ENCODE data around the gene OR5K1. TPM values are rescaled to one million over a fixed set of nuclear protein-coding genes. Genes with fewer than 3 reads are reported as not detected.
A peak's percentile ranks its signal among the peaks of the same experiment; 100 is the strongest.

OR5K1 gene
- total RNA-seq, 1 experiment from 2014 or later: not detected

DNA sequence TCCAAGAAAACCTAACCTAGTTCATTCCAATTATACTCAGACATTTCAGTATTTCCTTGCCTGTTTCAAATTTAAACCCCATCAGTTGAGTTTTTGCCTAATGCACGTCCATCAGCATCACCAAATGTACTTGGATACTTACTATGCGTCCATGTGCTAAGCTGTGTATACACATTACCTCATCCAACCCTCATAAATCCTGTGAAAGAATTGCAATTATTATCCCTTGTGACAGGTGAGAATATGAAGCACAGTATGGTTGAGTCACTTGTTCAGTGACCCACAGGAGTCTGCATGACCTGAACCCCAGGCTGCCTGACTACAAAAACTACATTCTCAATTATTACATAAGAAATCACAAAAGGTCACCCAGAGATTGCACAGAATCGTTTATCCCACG, 37.0 kb downstream of the OR5K1 start:
- no peak for DNase-seq
- H3K27me3 ChIP-seq (ENCODE audit: control insufficient read depth, insufficient read depth, low read length): no peaks in the 10 kb centered on the region

DNA sequence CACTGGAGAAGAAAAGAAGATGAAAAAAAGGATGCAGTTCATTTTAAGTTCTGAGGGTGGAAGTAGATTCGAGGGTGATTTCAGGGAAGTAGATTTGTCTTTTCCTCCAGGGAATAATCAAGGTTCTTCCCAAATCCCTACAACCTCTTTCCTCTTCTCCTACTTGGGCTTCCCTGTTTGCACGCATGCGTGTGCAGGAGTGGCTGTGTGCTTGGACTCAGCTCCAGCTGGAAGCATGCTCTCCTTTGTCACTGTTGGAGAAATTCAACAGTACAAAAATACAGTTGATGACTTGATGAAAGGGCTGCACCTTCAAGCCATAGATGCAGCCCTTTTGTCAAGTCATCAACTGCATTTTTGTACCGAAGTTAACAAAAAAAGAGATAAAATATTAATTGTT, 38.3 kb downstream of the OR5K1 start:
- no peaks in the 10 kb centered on the region for H3K27me3 ChIP-seq (ENCODE audit: control insufficient read depth, insufficient read depth, low read length)
- H3K4me3 ChIP-seq (ENCODE audit: insufficient read depth, low read depth, low read length): no peak overlapping the region
- no peaks in the 10 kb centered on the region for H3K36me3 ChIP-seq (replicated peaks; ENCODE audit: control insufficient read depth, insufficient read depth, low read length)
- no peak for DNase-seq

More for the DNA sequence above, 37.0 kb downstream of the OR5K1 start:
- Histone ChIP-seq H3K36me3 (replicated peaks; ENCODE audit: control insufficient read depth, insufficient read depth, low read length) (no peaks in the 10 kb centered on the region), H3K4me3 (ENCODE audit: insufficient read depth, low read depth, low read length) (no peak overlapping the region)

DNA sequence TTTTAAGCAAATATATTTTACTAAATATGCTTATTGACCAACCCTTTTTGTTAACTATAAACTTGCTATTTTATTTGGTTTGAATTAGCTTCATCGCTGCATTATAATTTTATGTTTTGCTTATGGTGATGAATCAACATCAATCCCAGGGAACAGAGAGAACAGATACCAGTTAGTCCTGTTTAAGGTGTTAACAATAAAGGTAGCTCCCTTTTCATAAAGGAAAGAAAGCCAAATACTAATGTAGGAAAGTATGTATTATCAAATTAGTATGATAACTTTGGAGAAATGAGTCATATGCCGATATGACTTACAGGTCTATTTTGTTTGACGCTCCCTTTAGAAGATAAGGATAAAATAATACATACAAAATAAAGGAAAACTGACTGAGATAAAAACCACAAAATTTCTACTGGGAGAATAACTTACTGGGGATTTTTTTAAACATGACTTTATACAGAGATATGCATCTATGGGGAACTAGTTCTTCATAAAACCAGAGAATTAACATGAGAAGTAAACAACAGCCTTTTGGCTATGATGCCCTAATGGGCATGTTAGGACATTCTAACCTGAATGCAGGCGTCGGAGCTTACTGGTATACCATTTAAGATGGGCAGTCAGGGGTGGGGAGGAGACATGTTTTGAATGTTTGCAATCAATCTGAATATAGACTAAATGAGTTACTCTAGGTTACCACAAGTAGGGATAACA, 39.0 kb downstream of the OR5K1 start:
- no peaks in the 10 kb centered on the region for H3K36me3 ChIP-seq (replicated peaks; ENCODE audit: control insufficient read depth, insufficient read depth, low read length)

DNA sequence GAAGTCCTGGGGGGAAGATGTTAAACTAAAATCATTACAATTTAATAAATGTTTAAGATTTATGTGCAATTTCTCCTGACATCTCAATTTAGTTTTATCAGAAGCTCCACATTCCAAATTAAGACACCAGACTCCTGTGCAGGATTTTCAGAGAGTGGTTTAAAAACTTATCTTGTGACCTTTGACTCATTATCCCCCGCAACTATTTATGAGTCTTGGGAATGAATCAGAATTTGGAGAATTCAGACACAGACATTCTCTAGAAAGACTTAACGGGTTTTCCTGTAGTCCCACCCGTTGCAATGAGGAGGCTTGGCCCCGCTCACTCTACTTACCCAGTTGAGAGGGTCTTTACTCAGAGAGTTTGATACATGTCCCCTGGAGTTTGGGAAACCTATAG, 41.5 kb downstream of the OR5K1 start:
- no peak overlapping the region for H3K4me3 ChIP-seq (ENCODE audit: insufficient read depth, low read depth, low read length)
- H3K36me3 ChIP-seq (replicated peaks; ENCODE audit: control insufficient read depth, insufficient read depth, low read length): no peaks in the 10 kb centered on the region
- no peak for DNase-seq
- no peaks in the 10 kb centered on the region for H3K27me3 ChIP-seq (ENCODE audit: control insufficient read depth, insufficient read depth, low read length)

More for the DNA sequence above, 39.0 kb downstream of the OR5K1 start:
- no peak for DNase-seq
- Histone ChIP-seq H3K27me3 (ENCODE audit: control insufficient read depth, insufficient read depth, low read length) (no peaks in the 10 kb centered on the region), H3K4me3 (ENCODE audit: insufficient read depth, low read depth, low read length) (no peak overlapping the region)

DNA sequence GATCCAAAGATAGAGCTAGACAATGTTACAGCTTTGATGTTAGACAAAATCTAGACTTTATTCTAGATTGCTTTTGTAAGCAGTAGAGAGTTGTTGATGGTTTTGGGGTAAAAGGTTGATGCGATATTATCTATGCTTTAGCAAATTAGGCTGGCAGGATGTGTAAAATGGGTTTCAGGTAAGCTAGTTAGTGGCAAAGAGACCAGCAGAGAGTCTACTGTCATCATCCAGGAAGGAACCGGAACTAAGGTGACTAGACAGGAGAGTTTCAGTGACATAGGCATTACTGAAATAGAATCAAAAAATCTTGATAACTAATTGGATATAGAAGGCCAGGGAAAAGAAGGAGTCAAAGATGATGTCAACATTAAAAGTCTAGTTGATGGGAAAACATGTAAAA, 45.6 kb downstream of the OR5K1 start:
- no peak for DNase-seq
- Histone ChIP-seq H3K27me3 (ENCODE audit: control insufficient read depth, insufficient read depth, low read length) (no peaks in the 10 kb centered on the region), H3K36me3 (replicated peaks; ENCODE audit: control insufficient read depth, insufficient read depth, low read length) (no peaks in the 10 kb centered on the region), H3K4me3 (ENCODE audit: insufficient read depth, low read depth, low read length) (no peak overlapping the region)

DNA sequence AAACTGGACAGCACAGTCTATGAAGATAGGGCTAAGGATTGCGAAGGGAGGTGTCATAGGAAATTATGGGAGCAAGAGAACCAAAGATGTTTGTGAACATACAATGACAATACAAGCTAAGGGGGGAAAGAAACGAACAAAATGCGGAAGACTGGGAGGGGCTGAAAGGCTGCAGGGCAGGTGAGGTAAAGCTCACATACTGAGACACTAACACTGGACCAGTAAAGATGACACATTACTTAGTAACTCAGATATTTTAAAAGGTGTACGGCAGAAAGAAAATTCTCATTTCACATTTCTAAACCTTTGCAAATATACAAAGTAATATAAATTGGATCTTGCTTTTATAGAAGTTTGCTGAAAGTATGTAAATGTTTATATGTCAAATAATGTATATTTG, 49.6 kb downstream of the OR5K1 start:
- H3K27me3 ChIP-seq (ENCODE audit: control insufficient read depth, insufficient read depth, low read length): no peaks in the 10 kb centered on the region
- H3K4me3 ChIP-seq (ENCODE audit: insufficient read depth, low read depth, low read length): no peak overlapping the region
- no peak for DNase-seq
- peaks cover 3% of the 10 kb centered on the region for H3K36me3 ChIP-seq (replicated peaks; ENCODE audit: control insufficient read depth, insufficient read depth, low read length)

DNA sequence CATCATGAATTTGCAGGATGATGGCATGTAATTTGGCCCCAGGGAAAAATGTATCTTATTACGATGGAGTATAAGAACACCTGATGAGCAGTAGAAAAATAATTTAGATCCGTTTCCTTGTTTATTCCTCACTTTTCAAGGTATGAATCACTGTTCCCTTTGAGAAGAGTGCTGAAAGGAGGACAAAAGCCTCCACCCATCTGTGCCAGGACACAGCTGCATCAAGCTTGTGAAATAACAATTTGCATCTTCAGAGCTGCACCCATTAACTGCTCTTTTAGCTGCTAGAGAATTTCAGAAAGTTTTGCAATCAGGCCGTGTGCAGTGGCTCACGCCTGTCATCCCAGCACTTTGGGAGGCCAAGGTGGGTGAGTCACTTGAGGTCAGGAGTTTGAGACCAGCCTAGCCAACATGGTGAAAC, 50.1 kb downstream of the OR5K1 start:
- Histone ChIP-seq H3K4me3 (ENCODE audit: insufficient read depth, low read depth, low read length) (no peak overlapping the region), H3K36me3 (replicated peaks; ENCODE audit: control insufficient read depth, insufficient read depth, low read length) (peaks cover 3% of the 10 kb centered on the region), H3K27me3 (ENCODE audit: control insufficient read depth, insufficient read depth, low read length) (no peaks in the 10 kb centered on the region)
- DNase-seq: no peak

DNA sequence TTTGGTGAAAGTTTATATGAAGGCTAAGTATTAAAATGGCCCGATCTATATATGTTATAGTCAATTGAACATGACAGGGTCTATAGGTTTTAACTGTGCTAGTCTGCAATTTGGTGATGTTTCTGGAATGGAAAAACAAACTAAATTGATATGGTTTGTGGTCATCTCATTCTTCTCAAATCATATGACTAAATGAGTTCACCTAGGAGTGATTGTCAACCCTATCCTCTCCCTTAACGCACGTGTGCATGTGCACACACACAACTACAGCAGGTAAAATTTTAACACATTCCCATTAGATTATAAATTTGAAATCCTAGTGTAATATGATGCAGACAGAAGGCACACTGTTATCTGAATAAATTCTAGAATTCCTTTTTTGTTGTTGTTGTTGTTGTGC, 50.7 kb downstream of the OR5K1 start:
- Histone ChIP-seq H3K4me3 (ENCODE audit: insufficient read depth, low read depth, low read length) (no peak overlapping the region), H3K27me3 (ENCODE audit: control insufficient read depth, insufficient read depth, low read length) (no peaks in the 10 kb centered on the region)
- no peak for DNase-seq

DNA sequence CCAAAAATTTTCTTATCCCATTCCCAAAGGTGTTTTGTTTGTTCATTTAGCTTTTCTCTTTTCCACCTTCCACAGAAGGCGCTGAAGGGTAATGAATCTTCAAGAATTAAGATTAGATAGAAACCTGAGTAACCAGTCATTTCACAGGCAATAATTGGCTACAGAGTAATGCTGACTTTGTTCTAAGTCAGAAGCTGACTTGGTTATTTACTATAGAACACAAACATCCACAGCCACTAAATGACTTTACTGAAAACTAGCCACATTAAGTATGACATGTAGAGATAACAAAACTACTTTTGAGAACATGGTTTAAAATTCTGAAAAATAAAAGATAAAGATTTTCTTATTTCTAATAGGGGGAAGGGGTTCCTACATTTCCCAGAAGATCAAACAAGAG, 51.9 kb downstream of the OR5K1 start:
- no peak for DNase-seq
- Histone ChIP-seq H3K27me3 (ENCODE audit: control insufficient read depth, insufficient read depth, low read length) (no peaks in the 10 kb centered on the region), H3K4me3 (ENCODE audit: insufficient read depth, low read depth, low read length) (no peak overlapping the region), H3K36me3 (replicated peaks; ENCODE audit: control insufficient read depth, insufficient read depth, low read length) (peaks cover 6% of the 10 kb centered on the region)

More for the DNA sequence above, 50.7 kb downstream of the OR5K1 start:
- H3K36me3 ChIP-seq (replicated peaks; ENCODE audit: control insufficient read depth, insufficient read depth, low read length): peaks cover 6% of the 10 kb centered on the region

DNA sequence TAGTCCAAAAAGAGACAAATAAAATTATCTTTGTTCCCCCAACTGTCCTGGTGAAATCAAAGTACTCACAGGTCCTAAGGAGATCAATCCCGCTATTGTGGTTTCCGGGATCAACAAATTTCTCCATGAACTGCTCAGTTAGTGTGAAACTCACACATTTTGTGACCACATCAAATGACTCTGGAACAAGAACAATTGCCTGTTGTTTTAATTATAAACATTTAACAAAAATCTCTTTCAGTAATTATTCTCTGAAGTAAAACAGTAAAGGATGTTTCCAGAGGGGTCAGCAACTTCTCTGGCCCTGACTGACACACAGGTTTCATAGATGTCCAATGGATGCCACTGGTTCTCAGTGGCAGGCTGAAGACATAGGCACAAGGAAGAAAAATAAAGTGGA, 55.8 kb downstream of the OR5K1 start:
- no peak for DNase-seq
- H3K4me3 ChIP-seq (ENCODE audit: insufficient read depth, low read depth, low read length): no peak overlapping the region
- H3K36me3 ChIP-seq (replicated peaks; ENCODE audit: control insufficient read depth, insufficient read depth, low read length): peaks cover 11% of the 10 kb centered on the region
- H3K27me3 ChIP-seq (ENCODE audit: control insufficient read depth, insufficient read depth, low read length): no peaks in the 10 kb centered on the region

DNA sequence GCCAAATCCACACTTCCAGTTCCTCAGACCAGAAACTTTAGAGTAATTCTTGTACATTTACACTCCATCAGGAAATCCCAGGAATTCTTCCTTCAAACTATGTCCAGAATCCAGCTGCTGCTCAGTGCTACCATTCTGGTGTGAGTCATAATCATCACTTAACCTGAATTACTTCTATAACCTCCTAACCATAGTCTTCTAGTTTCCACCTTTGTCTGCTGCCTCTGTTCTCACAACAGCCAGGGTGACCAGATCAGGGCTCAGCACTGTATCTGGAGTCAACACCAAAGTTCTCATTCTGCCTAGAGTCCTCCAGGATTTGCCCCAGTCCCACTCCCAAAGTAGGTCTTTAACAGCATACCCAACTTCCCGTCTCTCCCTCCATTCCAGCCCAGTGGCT, 56.4 kb downstream of the OR5K1 start:
- Histone ChIP-seq H3K36me3 (replicated peaks; ENCODE audit: control insufficient read depth, insufficient read depth, low read length) (peaks cover 11% of the 10 kb centered on the region), H3K27me3 (ENCODE audit: control insufficient read depth, insufficient read depth, low read length) (no peaks in the 10 kb centered on the region), H3K4me3 (ENCODE audit: insufficient read depth, low read depth, low read length) (no peak overlapping the region)
- DNase-seq: no peak

DNA sequence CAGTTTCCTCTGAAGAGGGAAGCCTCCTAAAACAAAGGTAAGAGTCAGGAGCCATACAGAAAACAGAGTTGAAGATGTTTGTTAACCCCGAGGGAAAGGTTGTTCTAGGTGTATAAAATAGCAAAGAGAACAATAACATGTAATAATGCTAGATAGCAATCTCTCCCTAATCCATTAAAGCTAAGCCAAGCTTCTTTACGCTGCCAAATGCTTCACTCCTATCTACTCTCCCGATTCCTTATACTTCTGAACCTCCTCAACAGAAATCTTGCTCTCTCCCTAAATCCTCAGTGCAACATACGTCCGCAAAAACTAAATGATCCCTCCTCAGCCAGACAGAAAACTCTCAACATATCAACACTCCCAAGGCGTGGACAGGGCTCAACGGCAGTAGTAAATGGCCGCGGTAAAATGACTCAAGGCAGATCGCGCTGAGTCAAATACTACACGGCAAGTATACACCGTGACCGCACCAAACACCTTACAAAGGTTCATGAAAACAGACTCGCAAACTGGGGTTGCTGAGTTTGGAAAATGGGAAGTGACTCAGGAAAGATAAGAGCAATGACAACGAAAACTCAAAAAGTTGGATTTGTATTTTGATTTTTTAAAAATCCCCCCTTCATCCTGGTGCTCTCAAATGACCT, 59.0 kb downstream of the OR5K1 start:
- H3K36me3 ChIP-seq (replicated peaks; ENCODE audit: control insufficient read depth, insufficient read depth, low read length): peaks cover 8% of the 10 kb centered on the region
- peak overlapping the region; percentile 78 for H3K4me3 ChIP-seq (ENCODE audit: insufficient read depth, low read depth, low read length)
- no peaks in the 10 kb centered on the region for H3K27me3 ChIP-seq (ENCODE audit: control insufficient read depth, insufficient read depth, low read length)
- DNase-seq: peak; percentile 22

Other genes with a start within 250 kb of the OR5K1 start
- gene OR5H6, start 199.0 kb upstream of the OR5K1 start, total RNA-seq (2014; rRNA removed; shearing (Covaris generic)): not detected in 2 replicates
- not detected in 2 replicates for gene OR5H2, start 180.7 kb upstream of the OR5K1 start, total RNA-seq (2014; rRNA removed; shearing (Covaris generic))
- gene OR5K4, start 109.3 kb upstream of the OR5K1 start, total RNA-seq (2014; rRNA removed; shearing (Covaris generic)): not detected in 2 replicates
- gene OR5K3, start 72.5 kb upstream of the OR5K1 start, total RNA-seq (2014; rRNA removed; shearing (Covaris generic)): not detected in 2 replicates
- not detected in 2 replicates for gene OR5K2, start 34.5 kb downstream of the OR5K1 start, total RNA-seq (2014; rRNA removed; shearing (Covaris generic))
- gene CLDND1, start 59.7 kb downstream of the OR5K1 start, total RNA-seq (2014; rRNA removed; shearing (Covaris generic)): 55.2 and 58.1 TPM in 2 replicates
- not detected in 2 replicates for gene GPR15, start 68.8 kb downstream of the OR5K1 start, total RNA-seq (2014; rRNA removed; shearing (Covaris generic))
- 36.6 and 39.4 TPM in 2 replicates for gene CPOX, start 130.4 kb downstream of the OR5K1 start, total RNA-seq (2014; rRNA removed; shearing (Covaris generic))

All from H7 (cell line).